NCI-H524 treated with DMSO at 0.1 percent for 48 hours (cell line): Measurements from ENCODE around the gene METTL26.
A peak's percentile ranks its signal among the peaks of the same experiment; 100 is the strongest.

Experiments used
- DNase-seq: peaks from one replicate; lab custom pipeline; 2025; lab: John Stamatoyannopoulos, UW

Gene METTL26

GRCh38 chr16:674968-675883, 39.1 kb upstream of the METTL26 start, which contains the start of gene RHBDL1:
Gene RHBDL1, plus strand, starts transcription at chr16:675671. Its CDS starts 120 bp downstream, at chr16:675791.
- DNase-seq, result no peak

DNA sequence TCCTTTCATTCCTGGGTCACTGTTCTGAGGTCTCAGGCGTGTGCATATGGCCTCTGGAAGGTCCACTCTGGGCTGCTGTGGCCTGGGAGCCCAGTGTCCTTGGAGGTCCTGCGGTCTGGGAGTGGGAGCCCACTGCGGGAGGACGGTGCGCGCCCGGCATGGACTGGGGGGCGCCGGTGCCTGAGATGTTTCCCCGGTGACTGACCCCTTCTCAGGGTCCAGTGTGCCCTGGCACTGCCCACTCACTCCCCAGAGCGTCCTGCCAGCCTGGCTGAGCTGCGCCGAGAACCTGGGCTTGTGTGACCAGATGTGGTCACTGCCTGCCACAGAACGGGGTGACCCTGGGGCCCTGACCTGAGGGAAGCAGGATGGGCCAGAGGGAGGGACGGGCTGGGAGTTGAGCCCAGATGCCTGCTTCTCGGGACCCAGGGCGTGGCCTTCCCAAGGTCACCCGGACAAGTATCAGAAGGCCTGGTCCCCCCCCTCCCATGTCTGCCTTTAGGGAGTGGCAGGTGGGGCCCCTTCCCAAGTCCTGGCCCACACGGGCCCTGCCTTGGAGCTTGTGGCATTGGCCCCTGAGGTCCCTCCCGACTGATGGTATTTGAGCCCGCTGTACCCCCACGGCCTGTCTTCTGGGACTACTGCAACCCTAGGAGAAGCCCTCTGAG, 38.2 kb upstream of the METTL26 start:
- no peak for DNase-seq

- DNase-seq, result no peak
Observed at GRCh38 chr16:673399-673991, 37.4 kb upstream of the METTL26 start.

- DNase-seq, result no peak
Observed at GRCh38 chr16:672851-673250, 36.7 kb upstream of the METTL26 start.

DNA sequence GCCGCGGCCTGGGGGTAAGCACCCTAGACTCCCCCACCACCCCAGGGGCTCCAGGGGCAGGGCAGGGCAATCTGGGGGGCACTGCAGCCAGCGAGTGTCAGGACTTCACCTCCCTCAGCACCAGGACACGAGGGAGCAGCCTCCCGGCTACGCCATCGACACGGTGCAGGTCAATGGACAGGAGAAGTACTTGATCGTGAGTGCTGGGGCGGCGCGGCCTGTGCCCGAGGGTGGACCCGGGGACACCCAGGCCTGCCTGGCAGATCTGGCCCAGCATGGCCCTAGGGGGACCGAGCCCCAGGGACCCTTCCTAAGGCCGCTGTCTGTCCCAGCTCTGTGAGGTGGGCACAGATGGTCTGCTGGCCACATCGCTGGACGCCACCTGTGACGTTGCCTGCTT, 36.3 kb upstream of the METTL26 start:
- DNase-seq, result no peak

- DNase-seq, result no peak
Observed at GRCh38 chr16:671353-672131, 35.4 kb upstream of the METTL26 start.

GRCh38 chr16:670485-671352, 34.6 kb upstream of the METTL26 start:
- DNase-seq, result no peak

GRCh38 chr16:669666-670065, 33.6 kb upstream of the METTL26 start:
- DNase-seq, result no peak

DNA sequence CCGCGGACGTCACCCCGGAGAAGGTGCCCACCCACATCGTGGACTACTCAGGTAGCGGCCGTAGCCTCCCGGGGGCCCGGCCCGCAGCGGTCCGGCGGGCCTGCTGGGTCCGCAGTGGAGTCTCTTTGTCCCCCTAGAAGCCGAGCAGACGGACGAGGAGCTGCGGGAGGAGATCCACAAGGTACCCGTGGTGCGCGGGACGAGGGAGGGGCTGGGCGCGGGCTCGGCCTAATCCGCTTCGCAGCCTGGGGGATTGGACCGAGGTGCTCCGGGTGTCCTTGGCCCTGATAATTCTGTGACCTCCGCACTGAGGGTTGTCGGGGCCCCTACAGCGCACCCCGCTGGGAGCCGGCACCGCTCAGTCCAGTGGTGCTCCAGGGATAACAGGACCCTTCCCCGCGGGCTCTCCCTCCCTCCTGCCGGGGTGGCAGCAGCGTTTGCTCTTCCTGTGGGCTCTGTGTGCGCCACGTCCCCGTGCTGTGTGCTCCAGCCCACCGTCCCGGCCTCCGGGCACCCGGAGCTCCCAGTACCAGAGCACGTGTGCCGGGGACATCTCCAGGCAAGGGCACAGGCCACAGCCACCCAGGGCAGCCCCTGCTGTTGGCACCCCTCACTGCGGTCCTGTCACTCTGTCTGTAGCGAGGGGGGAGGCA, 32.5 kb upstream of the METTL26 start:
- DNase-seq, result no peak

DNA sequence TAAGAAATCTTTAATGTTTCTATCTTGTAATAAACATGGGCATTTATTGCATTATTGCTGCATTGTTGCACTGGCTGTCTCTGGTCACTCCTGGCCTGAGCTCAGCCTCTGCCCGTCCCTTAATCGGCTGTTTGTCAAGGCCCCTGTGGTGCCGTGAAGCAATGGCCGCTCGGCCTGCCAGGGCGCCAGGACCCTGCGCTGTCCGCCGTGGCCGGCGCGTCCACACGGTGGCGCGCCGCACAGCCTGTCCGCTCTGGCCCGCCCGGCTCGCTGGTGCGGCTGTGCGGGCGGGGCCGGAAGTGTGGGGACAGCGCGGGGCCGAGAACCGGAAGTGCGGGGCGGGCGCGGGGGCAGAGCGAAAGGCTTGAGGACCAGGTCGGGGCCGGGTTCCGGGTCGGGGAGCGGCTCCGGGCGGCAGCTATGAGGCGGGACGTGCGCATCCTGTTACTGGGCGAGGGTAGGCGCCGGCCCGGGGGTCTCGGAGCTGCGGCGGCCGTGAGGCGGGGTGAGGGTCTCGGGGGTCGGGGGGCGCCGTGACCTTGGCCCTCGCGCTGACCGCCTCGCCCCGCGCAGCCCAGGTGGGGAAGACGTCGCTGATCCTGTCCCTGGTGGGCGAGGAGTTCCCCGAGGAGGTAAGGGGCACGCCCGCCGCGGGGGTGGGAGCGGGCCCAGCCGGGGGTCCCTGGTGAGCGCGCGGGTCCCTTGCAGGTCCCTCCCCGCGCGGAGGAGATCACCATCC, 31.8 kb upstream of the METTL26 start, which contains the start of gene RHOT2:
RHOT2 (plus strand) TSS at position 353 of the 739 bp plus-strand sequence; CDS start at position 421, 68 bp downstream.
- peak; percentile 9 for DNase-seq

GRCh38 chr16:667113-667779, 31.1 kb upstream of the METTL26 start:
- DNase-seq, result no peak

GRCh38 chr16:666572-666971, 30.5 kb upstream of the METTL26 start:
- DNase-seq, result no peak

DNA sequence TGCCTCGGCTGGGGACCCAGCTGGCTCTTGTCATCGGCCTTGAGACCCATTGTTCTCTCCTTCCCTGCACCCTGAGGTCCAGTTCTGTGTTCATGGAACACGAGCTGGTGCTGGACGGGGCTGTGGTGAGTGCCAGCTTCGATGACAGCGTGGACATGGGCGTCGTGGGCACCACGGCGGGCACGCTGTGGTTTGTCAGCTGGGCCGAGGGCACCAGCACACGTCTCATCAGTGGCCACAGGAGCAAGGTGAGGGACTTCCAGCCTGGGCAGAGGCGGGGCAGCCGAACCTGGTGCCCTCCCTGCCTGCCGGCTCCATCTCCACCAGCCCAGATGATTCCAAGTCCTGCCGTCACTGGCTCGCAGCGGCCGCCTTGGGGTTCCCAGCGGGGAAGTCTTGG, 26.5 kb upstream of the METTL26 start:
- DNase-seq, result no peak

- DNase-seq, result no peak
Observed at GRCh38 chr16:662095-662494, 26.0 kb upstream of the METTL26 start.

DNA sequence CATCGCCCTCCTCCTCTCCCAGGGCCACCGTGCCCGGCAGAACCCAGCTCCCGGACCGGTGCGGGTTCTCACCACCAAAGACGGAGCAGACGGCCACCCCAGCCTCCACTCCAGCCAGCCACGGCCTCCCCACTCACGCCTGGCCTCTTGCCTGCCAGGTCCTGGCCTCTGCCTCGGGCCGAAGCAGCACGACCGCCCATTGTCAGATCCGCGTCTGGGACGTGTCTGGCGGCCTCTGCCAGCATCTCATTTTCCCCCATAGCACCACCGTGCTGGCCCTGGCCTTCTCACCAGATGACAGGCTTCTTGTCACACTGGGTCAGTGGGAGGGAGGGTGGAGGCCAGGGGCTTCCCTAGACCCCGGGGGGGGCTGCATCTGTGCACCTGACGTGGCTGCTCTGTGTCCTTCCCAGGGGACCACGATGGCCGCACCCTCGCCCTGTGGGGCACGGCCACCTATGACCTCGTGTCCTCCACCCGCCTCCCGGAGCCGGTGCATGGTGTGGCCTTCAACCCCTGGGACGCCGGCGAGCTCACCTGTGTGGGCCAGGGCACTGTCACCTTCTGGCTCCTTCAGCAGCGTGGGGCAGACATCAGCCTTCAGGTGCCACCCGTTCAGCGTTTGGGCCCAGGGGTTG, 25.2 kb upstream of the METTL26 start:
- no peak for DNase-seq

GRCh38 chr16:660459-661183, 24.5 kb upstream of the METTL26 start:
- no peak for DNase-seq

GRCh38 chr16:660132-660458, 24.0 kb upstream of the METTL26 start:
- no peak for DNase-seq

- no peak for DNase-seq
Observed at GRCh38 chr16:659618-660017, 23.5 kb upstream of the METTL26 start.
